HCT116 (cell line): ENCODE data around the gene RNU5D-1. TPM values are rescaled to one million over a fixed set of nuclear protein-coding genes. Genes with fewer than 3 reads are reported as not detected.

Source experiments
- ATAC-seq: fragments of 200-7000 bp; cut with Tn5 transposase; 2 replicates; pipeline ENCODE4 v1.9.1; 2020; ENCODE audit warnings: mild to moderate bottlenecking, moderate library complexity
- BruUV-seq: library from RNA; stranded (reverse); fragments of 400-500 nt; replicated peaks from 2 replicates; lab custom pipeline; 2021; lab: Mats Ljungman, UMichigan
- CTCF ChIA-PET: fragments of 300-600 bp; sonication (Branson Sonifier 250); formaldehyde crosslinking; loops from one replicate; lab custom pipeline; 2021; ENCODE audit warnings: antibody characterized with exemption; lab: Charles Lee
- POLR2A ChIA-PET: fragments of 300-600, 350-600 bp; sonication (Branson Sonifier 250); formaldehyde crosslinking; loops from one replicate; lab custom pipeline; 2021; ENCODE audit warnings: antibody characterized with exemption; lab: Charles Lee
- RAD21 ChIA-PET, 2 experiments: fragments of 300-600 bp; sonication (Branson Sonifier 250); formaldehyde crosslinking; loops; one replicate each; lab custom pipeline; 2023; ENCODE audit warnings: low total read pairs in 2 of 2; ENCODE audit not compliant: uncharacterized antibody in 2 of 2, unreplicated experiment in 2 of 2, low non-redundant PET in 1 of 2; lab: Charles Lee
- DNase-seq: peaks from one replicate; pipeline ENCODE4 v3.0.0-alpha.2; 2010; ENCODE audit warnings: low read depth, low spot score
- H2AFZ ChIP-seq: fragments of 200-600 bp; shearing (Covaris generic), sonication (generic); 2 replicates; pipeline ENCODE4 v1.6.1; 2017; ENCODE audit warnings: low read depth, mixed run types, mixed read lengths, antibody characterized with exemption, low read length; ENCODE audit not compliant: poor library complexity, severe bottlenecking
- H3K27ac ChIP-seq: 2 replicates; pipeline ENCODE4 v1.5.1; 2012; ENCODE audit warnings: low read depth, low read length
- H3K27me3 ChIP-seq: fragments of 200-600 bp; sonication (generic); 2 replicates; pipeline ENCODE4 v1.6.1; 2016; ENCODE audit warnings: mixed run types, low read length, mixed read lengths; ENCODE audit not compliant: insufficient read depth
- H3K36me3 ChIP-seq, 2 experiments: fragments of 200-500 bp in 1 of 2; fragments of 200-600 bp in 1 of 2; sonication (Bioruptor generic) in 1 of 2; sonication (generic) in 1 of 2; 2 replicates each; pipeline versions ENCODE4 v1.5.1 to v1.6.1; 2014 to 2016; ENCODE audit warnings: low read length in 2 of 2, inconsistent platforms in 1 of 2, mixed read lengths in 1 of 2, mixed run types in 1 of 2; ENCODE audit not compliant: insufficient read depth in 2 of 2, control insufficient read depth in 1 of 2
- H3K4me1 ChIP-seq, 2 experiments: fragments of 200-600 bp in 1 of 2; sonication (generic) in 1 of 2; 2 replicates each; pipeline versions ENCODE4 v1.5.1 to v1.6.1; 2012 to 2017; ENCODE audit warnings: low read length in 2 of 2, inconsistent platforms in 1 of 2, mild to moderate bottlenecking in 1 of 2, mixed read lengths in 1 of 2, mixed run types in 1 of 2, moderate library complexity in 1 of 2; ENCODE audit not compliant: insufficient read depth in 2 of 2, control insufficient read depth in 1 of 2
- H3K4me2 ChIP-seq: fragments of 200-600 bp; sonication (generic); 2 replicates; pipeline ENCODE4 v1.6.1; 2017; ENCODE audit warnings: mixed run types, low read length, mixed read lengths
- H3K4me3 ChIP-seq, 2 experiments: fragments of 200-600 bp in 1 of 2; sonication (generic) in 1 of 2; replicated peaks in 1 of 2; 2 replicates each; pipeline ENCODE4 v1.5.1; 2011 to 2016; ENCODE audit warnings: low read length in 2 of 2, control low read depth in 1 of 2, low read depth in 1 of 2, mild to moderate bottlenecking in 1 of 2, mixed read lengths in 1 of 2, mixed run types in 1 of 2
- H3K79me2 ChIP-seq: fragments of 200-600 bp; sonication (generic); 2 replicates; pipeline ENCODE4 v1.6.1; 2017; ENCODE audit warnings: mild to moderate bottlenecking, mixed run types, low read length, moderate library complexity, mixed read lengths; ENCODE audit not compliant: insufficient read depth
- H3K9ac ChIP-seq: fragments of 200-600 bp; sonication (generic); 2 replicates; pipeline ENCODE4 v1.6.1; 2016; ENCODE audit warnings: low read length, mixed read lengths
- H3K9me2 ChIP-seq: fragments of 200-600 bp; sonication (generic), shearing (Covaris generic); 2 replicates; pipeline ENCODE4 v1.6.1; 2017; ENCODE audit warnings: mixed run types, mild to moderate bottlenecking, moderate library complexity; ENCODE audit not compliant: insufficient read depth
- H3K9me3 ChIP-seq, 2 experiments: fragments of 200-500 bp in 1 of 2; fragments of 200-600 bp in 1 of 2; sonication (Bioruptor generic) in 1 of 2; sonication (generic) in 1 of 2; 2 replicates each; pipeline ENCODE4 v1.6.1; 2014 to 2017; ENCODE audit warnings: low read length in 2 of 2, mixed read lengths in 2 of 2, inconsistent platforms in 1 of 2, low read depth in 1 of 2, mild to moderate bottlenecking in 1 of 2, mixed run types in 1 of 2, moderate library complexity in 1 of 2; ENCODE audit not compliant: control insufficient read depth in 1 of 2, insufficient read depth in 1 of 2
- H4K20me1 ChIP-seq: fragments of 200-600 bp; sonication (generic), shearing (Covaris generic); 2 replicates; pipeline ENCODE4 v1.6.1; 2017; ENCODE audit warnings: mixed run types, mild to moderate bottlenecking, moderate library complexity; ENCODE audit not compliant: insufficient read depth
- EGR1 ChIP-seq: IDR thresholded peaks from 2 replicates; pipeline ENCODE4 v1.6.1; 2012; ENCODE audit warnings: low read depth
- JUND ChIP-seq: IDR thresholded peaks from 2 replicates; pipeline ENCODE4 v1.6.1; 2012
- POLR2AphosphoS5 ChIP-seq: IDR thresholded peaks from 2 replicates; pipeline ENCODE4 v1.6.1; 2011; ENCODE audit warnings: mild to moderate bottlenecking, low read depth, low read length, moderate library complexity
- SIN3A ChIP-seq: IDR thresholded peaks from 2 replicates; pipeline ENCODE4 v1.6.1; 2012; ENCODE audit warnings: low read depth
- ZBTB33 ChIP-seq: IDR thresholded peaks from 2 replicates; pipeline ENCODE4 v1.6.1; 2011; ENCODE audit warnings: mild to moderate bottlenecking, low read length, moderate library complexity; ENCODE audit not compliant: insufficient replicate concordance; ENCODE audit errors: extremely low read depth
- ZNF274 ChIP-seq: fragments of 200-500 bp; sonication (Bioruptor generic); IDR thresholded peaks from 2 replicates; pipeline ENCODE4 v1.6.1; 2014; ENCODE audit warnings: mild to moderate bottlenecking, low read depth, low read length, inconsistent platforms
- intact Hi-C: fragments of 100-400 bp; cut with micrococcal nuclease; formaldehyde crosslinking; loops from 2 replicates; pipeline ENCODE4 v1.10.0; 2022
- total RNA-seq: library from RNA; stranded (reverse); gene quantifications from one replicate; pipeline ENCODE4 v1.2.1, GENCODE V29; 2021; ENCODE audit not compliant: unreplicated experiment
- TF ChIP-seq, protein P1 (sequence below): IDR thresholded peaks from 2 replicates; pipeline ENCODE4 v1.6.1; 2012
- TF ChIP-seq, protein P2 (sequence below), 3 experiments: fragments of 200-600 bp in 1 of 3; sonication (generic) in 1 of 3; IDR thresholded peaks in 2 of 3; conservative IDR thresholded peaks in 1 of 3; 2 replicates each; pipeline ENCODE4 v1.5.1; 2012 to 2017; ENCODE audit warnings: low read depth in 2 of 3, low read length in 2 of 3, antibody characterized with exemption in 1 of 3, borderline replicate concordance in 1 of 3, control low read depth in 1 of 3, mild to moderate bottlenecking in 1 of 3, mixed read lengths in 1 of 3, mixed run types in 1 of 3, moderate library complexity in 1 of 3; ENCODE audit not compliant: insufficient read depth in 1 of 3

The RNU5D-1 gene
- total RNA-seq, 1 experiment from 2014 or later = not detected

GRCh38 chr1:44705938-44706337, 25.0 kb downstream of the RNU5D-1 start:
- ATAC-seq = no peak
- no peak for DNase-seq
- POLR2A ChIA-PET = interaction anchor here (0.8 to 5.3 kb wide), 2 partner anchors 15 to 25 kb away, joined by 3 to 64 read pairs; partner anchors contain the start of gene RNU5D-1
- Histone ChIP-seq H3K4me2 (no peak overlapping the region), H3K4me1 (peaks cover 17 to 44% of the 10 kb centered on the region in 2 experiments), H3K4me3 (no peak overlapping the region), H2AFZ (no peak overlapping the region), H3K9me3 (no peaks in the 10 kb centered on the region), H3K9me2 (no peaks in the 10 kb centered on the region), H3K36me3 (no peaks in the 10 kb centered on the region), H3K9ac (no peak overlapping the region), H4K20me1 (no peaks in the 10 kb centered on the region), H3K79me2 (no peaks in the 10 kb centered on the region), H3K27ac (no peak overlapping the region), H3K27me3 (no peaks in the 10 kb centered on the region)
- BruUV-seq = no TSS peak
- intact Hi-C loops = no loop called here
- CTCF ChIA-PET = no interaction called here
- RAD21 ChIA-PET = no interaction called here
- TF ChIP-seq, protein P1, sequence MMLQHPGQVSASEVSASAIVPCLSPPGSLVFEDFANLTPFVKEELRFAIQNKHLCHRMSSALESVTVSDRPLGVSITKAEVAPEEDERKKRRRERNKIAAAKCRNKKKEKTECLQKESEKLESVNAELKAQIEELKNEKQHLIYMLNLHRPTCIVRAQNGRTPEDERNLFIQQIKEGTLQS = no peak
- no peak for TF ChIP-seq JUND
- no peak for TF ChIP-seq ZBTB33
- no peak for TF ChIP-seq EGR1
- TF ChIP-seq SIN3A = no peak
- TF ChIP-seq, protein P2, sequence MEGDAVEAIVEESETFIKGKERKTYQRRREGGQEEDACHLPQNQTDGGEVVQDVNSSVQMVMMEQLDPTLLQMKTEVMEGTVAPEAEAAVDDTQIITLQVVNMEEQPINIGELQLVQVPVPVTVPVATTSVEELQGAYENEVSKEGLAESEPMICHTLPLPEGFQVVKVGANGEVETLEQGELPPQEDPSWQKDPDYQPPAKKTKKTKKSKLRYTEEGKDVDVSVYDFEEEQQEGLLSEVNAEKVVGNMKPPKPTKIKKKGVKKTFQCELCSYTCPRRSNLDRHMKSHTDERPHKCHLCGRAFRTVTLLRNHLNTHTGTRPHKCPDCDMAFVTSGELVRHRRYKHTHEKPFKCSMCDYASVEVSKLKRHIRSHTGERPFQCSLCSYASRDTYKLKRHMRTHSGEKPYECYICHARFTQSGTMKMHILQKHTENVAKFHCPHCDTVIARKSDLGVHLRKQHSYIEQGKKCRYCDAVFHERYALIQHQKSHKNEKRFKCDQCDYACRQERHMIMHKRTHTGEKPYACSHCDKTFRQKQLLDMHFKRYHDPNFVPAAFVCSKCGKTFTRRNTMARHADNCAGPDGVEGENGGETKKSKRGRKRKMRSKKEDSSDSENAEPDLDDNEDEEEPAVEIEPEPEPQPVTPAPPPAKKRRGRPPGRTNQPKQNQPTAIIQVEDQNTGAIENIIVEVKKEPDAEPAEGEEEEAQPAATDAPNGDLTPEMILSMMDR (IDR thresholded peaks at IDR 0.05 in 2 of 3, conservative IDR thresholded peaks at IDR 0.05 in 1 of 3; ENCODE audit: borderline replicate concordance in 1 of 3, insufficient read depth in 1 of 3, low read depth in 2 of 3, low read length in 2 of 3) = no peak
- no peak for TF ChIP-seq ZNF274
- TF ChIP-seq POLR2AphosphoS5 = no peak
